SHP77 (cell line): ENCODE results near the gene SNX5.

ENCODE experiments used
- DNase-seq, 2 experiments: peaks; one replicate each; lab custom pipeline; 2025; lab: John Stamatoyannopoulos, UW

The SNX5 gene

GRCh38 chr20:17940224-17940971, 28.2 kb downstream of the SNX5 start:
- DNase-seq, result no peak

- no peak for DNase-seq
Measured at GRCh38 chr20:17939622-17940223, 28.9 kb downstream of the SNX5 start.

GRCh38 chr20:17938871-17939619, 29.5 kb downstream of the SNX5 start:
- DNase-seq, result peak; percentile 61 to 79

- DNase-seq, result no peak
Measured at GRCh38 chr20:17936761-17937732, 31.5 kb downstream of the SNX5 start.

- DNase-seq, result no peak
Measured at GRCh38 chr20:17936286-17936760, 32.3 kb downstream of the SNX5 start.

GRCh38 chr20:17935761-17936160, 32.8 kb downstream of the SNX5 start:
- DNase-seq, result no peak

GRCh38 chr20:17935186-17935585, 33.4 kb downstream of the SNX5 start:
- no peak for DNase-seq

- DNase-seq, result no peak
Measured at GRCh38 chr20:17934141-17934862, 34.3 kb downstream of the SNX5 start.

GRCh38 chr20:17933711-17934110, 34.9 kb downstream of the SNX5 start:
- DNase-seq, result no peak

GRCh38 chr20:17933121-17933520, 35.5 kb downstream of the SNX5 start:
- no peak for DNase-seq

GRCh38 chr20:17932396-17932795, 36.2 kb downstream of the SNX5 start:
- no peak for DNase-seq

- DNase-seq, result no peak
Measured at GRCh38 chr20:17931513-17931912, 37.1 kb downstream of the SNX5 start.

GRCh38 chr20:17928633-17929311, 39.8 kb downstream of the SNX5 start:
- no peak for DNase-seq

- no peak for DNase-seq
Measured at GRCh38 chr20:17928211-17928611, 40.4 kb downstream of the SNX5 start.

GRCh38 chr20:17925940-17926300, 42.7 kb downstream of the SNX5 start:
- DNase-seq, result no peak

- no peak for DNase-seq
Measured at GRCh38 chr20:17925141-17925939, 43.3 kb downstream of the SNX5 start.

- no peak for DNase-seq
Measured at GRCh38 chr20:17921774-17922173, 46.8 kb downstream of the SNX5 start.

- no peak for DNase-seq
Measured at GRCh38 chr20:17919149-17919548, 49.4 kb downstream of the SNX5 start.

- no peak for DNase-seq
Measured at GRCh38 chr20:17917832-17918618, 50.6 kb downstream of the SNX5 start.
